ENCODE results near the gene DUSP16. TPM values are rescaled to one million over a fixed set of nuclear protein-coding genes. Genes with fewer than 3 reads are reported as not detected.
A peak's percentile ranks its signal among the peaks of the same experiment; 100 is the strongest.

The DUSP16 gene
- total RNA-seq, 4 donors from 2014 or later = 16.2 to 23.2 (median 19.1) TPM

GRCh38 chr12:12470751-12471306 lies 91.8 kb downstream of the DUSP16 start:
- WGBS, 2 donors = 76 to 81% methylated on average over 7 of the region's 7 CpGs
- H3K27me3 ChIP-seq = no peaks in the 10 kb centered on the region
- peak overlapping the region in 2 of 4 donors; percentile 20 to 34 for H3K27ac ChIP-seq
- no peak for DNase-seq (ENCODE audit: low spot score in 2 of 2)
- H3K9me3 ChIP-seq = no peaks in the 10 kb centered on the region
- peaks cover 0 to 18% (median 2%) of the 10 kb centered on the region in 4 donors for H3K4me1 ChIP-seq
- peaks cover 0 to 54% (median 0%) of the 10 kb centered on the region in 3 donors for H3K36me3 ChIP-seq
- no peak for TF ChIP-seq POLR2A (IDR thresholded peaks at IDR 0.05)
- TF ChIP-seq CTCF (IDR thresholded peaks at IDR 0.05) = no peak
- no peak for TF ChIP-seq EP300 (IDR thresholded peaks at IDR 0.05)
- no peak overlapping the region for H3K4me3 ChIP-seq

DNA sequence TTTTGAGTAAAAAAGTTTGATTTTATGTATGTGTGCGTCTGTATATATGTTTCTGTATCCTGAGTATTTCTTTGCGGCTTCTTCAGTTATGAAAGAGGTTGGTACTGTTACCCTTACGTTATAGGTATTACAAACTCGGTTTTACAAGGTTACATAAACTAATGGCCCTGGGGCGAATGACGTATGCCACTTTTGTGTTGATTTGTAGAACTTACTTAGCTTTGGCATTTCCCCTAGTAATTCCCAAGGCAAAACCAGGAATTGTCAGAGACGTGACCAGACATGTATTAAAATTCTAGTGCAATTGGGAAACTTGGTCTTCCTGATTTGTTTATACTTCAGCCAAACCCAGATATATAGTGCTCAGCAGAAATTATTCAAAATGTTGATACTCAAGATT lies 93.3 kb downstream of the DUSP16 start:
- Histone ChIP-seq H3K4me3 (no peak overlapping the region), H3K9me3 (no peaks in the 10 kb centered on the region), H3K4me1 (peaks cover 0 to 18% (median 2%) of the 10 kb centered on the region in 4 donors), H3K27me3 (no peaks in the 10 kb centered on the region), H3K36me3 (peaks cover 0 to 46% (median 0%) of the 10 kb centered on the region in 3 donors), H3K27ac (no peak overlapping the region)
- no peak for DNase-seq (ENCODE audit: low spot score in 2 of 2)
- TF ChIP-seq CTCF (IDR thresholded peaks at IDR 0.05) (no peak), EP300 (IDR thresholded peaks at IDR 0.05) (no peak), POLR2A (IDR thresholded peaks at IDR 0.05) (no peak)
- WGBS, 2 donors = 90 to 93% methylated on average over 7 of the region's 7 CpGs

DNA sequence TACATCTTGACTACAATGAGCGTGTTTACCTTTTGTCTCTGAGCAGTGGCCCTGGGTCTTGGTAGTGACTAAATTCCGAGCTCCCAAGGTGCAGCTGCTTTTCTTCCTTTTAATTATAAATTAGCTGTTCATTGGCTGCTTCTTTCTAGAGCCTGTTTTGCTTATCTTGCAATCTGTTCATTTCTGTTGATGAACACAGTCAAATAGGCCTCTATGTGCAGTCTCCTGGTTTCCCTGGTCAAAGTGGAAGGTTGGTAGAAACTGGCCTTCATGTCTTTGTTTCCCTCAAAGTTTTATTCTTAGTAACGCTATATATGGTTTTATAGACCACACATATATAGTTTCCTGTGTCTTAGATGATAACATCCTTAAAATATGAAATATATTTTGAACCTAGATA lies 94.1 kb downstream of the DUSP16 start:
- TF ChIP-seq POLR2A (IDR thresholded peaks at IDR 0.05) (no peak), EP300 (IDR thresholded peaks at IDR 0.05) (no peak), CTCF (IDR thresholded peaks at IDR 0.05) (no peak)
- DNase-seq (ENCODE audit: low spot score in 2 of 2) = no peak

GRCh38 chr12:12467688-12468261 lies 94.9 kb downstream of the DUSP16 start:
- 60 to 73% methylated on average over 11 to 14 of the region's 14 CpGs for WGBS, 2 donors
- TF ChIP-seq EP300 (IDR thresholded peaks at IDR 0.05) (peak in 1 of 2 donors; percentile 61), POLR2A (IDR thresholded peaks at IDR 0.05) (no peak)
- H3K27ac ChIP-seq = peak overlapping the region; percentile 35 to 77 (median 67)

More for the DNA sequence above, 94.1 kb downstream of the DUSP16 start:
- no peak overlapping the region for H3K4me3 ChIP-seq
- H3K27ac ChIP-seq = peak overlapping the region in 2 of 4 donors; percentile 61 to 77
- peaks cover 0 to 18% (median 2%) of the 10 kb centered on the region in 4 donors for H3K4me1 ChIP-seq
- no peaks in the 10 kb centered on the region for H3K27me3 ChIP-seq
- no peaks in the 10 kb centered on the region for H3K9me3 ChIP-seq
- 79 to 95% methylated on average over 3 of the region's 3 CpGs for WGBS, 2 donors
- H3K36me3 ChIP-seq = peaks cover 0 to 41% (median 0%) of the 10 kb centered on the region in 3 donors

DNA sequence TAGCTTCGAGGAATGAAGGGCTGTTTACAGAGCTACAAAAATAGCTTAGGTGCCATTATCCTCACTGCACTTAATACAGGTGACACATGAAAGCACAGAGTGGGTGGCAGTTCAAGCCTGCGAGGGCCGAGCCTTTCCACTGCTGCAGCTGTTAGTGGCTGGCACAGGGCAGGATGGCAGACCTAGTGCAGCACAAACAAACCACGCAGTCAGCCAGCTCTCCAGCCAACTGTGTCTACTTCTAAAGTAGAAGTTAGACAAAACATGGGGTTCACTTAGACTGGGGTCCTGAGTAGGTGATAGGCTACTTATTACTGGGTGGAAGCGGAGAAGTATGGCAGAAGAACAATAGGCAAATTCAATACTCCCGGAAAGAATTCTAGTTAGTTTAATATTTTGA lies 95.4 kb downstream of the DUSP16 start:
- no peak overlapping the region for H3K4me3 ChIP-seq
- WGBS, 2 donors = 59 to 69% methylated on average over 6 of the region's 6 CpGs

More at GRCh38 chr12:12467688-12468261, 94.9 kb downstream of the DUSP16 start:
- no peak for DNase-seq (ENCODE audit: low spot score in 2 of 2)
- Histone ChIP-seq H3K27me3 (no peaks in the 10 kb centered on the region), H3K9me3 (no peaks in the 10 kb centered on the region), H3K4me3 (no peak overlapping the region), H3K4me1 (peaks cover 0 to 18% (median 2%) of the 10 kb centered on the region in 4 donors), H3K36me3 (peaks cover 0 to 33% (median 0%) of the 10 kb centered on the region in 3 donors)

DNA sequence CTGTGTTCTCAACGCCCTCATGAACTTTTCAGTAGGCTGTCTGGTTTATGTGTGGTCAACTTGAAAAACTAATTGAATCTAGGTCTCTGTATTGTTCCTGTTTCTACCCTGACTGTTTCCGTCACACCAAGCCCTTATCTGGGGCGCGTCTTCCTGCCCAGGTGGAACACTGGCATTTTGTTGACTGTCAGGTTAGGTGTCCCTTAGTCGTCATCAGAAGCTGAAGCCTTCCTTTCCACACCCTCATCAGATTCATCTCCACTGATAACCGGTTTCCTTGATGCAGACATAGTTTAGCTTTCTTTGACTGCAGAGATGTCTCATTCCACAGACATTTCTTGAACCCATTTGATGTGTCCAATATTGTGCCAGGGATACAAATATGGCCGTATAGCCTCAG lies 96.5 kb downstream of the DUSP16 start:
- Histone ChIP-seq H3K9me3 (no peaks in the 10 kb centered on the region), H3K27me3 (no peaks in the 10 kb centered on the region), H3K4me3 (no peak overlapping the region), H3K4me1 (peaks cover 0 to 18% (median 2%) of the 10 kb centered on the region in 4 donors), H3K27ac (peak overlapping the region in 2 of 4 donors; percentile 64 to 77), H3K36me3 (peaks cover 0 to 23% (median 0%) of the 10 kb centered on the region in 3 donors)
- WGBS, 2 donors = 80 to 92% methylated on average over 7 of the region's 7 CpGs
- no peak for DNase-seq (ENCODE audit: low spot score in 2 of 2)
- TF ChIP-seq POLR2A (IDR thresholded peaks at IDR 0.05) = no peak
- TF ChIP-seq EP300 (IDR thresholded peaks at IDR 0.05) = no peak
- TF ChIP-seq CTCF (IDR thresholded peaks at IDR 0.05) = no peak

More for the DNA sequence above, 95.4 kb downstream of the DUSP16 start:
- peaks cover 0 to 28% (median 0%) of the 10 kb centered on the region in 3 donors for H3K36me3 ChIP-seq
- no peak for DNase-seq (ENCODE audit: low spot score in 2 of 2)
- peak overlapping the region; percentile 35 to 77 (median 67) for H3K27ac ChIP-seq
- peaks cover 0 to 18% (median 2%) of the 10 kb centered on the region in 4 donors for H3K4me1 ChIP-seq
- H3K27me3 ChIP-seq = no peaks in the 10 kb centered on the region
- no peak for TF ChIP-seq POLR2A (IDR thresholded peaks at IDR 0.05)
- H3K9me3 ChIP-seq = no peaks in the 10 kb centered on the region

All from tibial nerve (tissue), 4 donors.